K562 (cell line): ENCODE measurements around the gene ZSWIM8.

ENCODE experiments used
- BMI1 ChIP-seq: fragments of 150-350 bp; IDR thresholded peaks from 2 replicates; pipeline ENCODE4 v1.6.1; 2014; ENCODE audit warnings: low read length
- CEBPB ChIP-seq: fragments of 450-650 bp; IDR thresholded peaks from 2 replicates; pipeline ENCODE4 v1.6.1; 2016; ENCODE audit warnings: missing genetic modification characterization, missing compliant biosample characterization
- EZH2 ChIP-seq: IDR thresholded peaks from 2 replicates; pipeline ENCODE4 v1.6.1; 2012; ENCODE audit warnings: low read depth, mild to moderate bottlenecking, inconsistent platforms, low read length, borderline replicate concordance
- NFRKB ChIP-seq: fragments of 450-650 bp; IDR thresholded peaks from 2 replicates; pipeline ENCODE4 v1.6.1; 2016; ENCODE audit warnings: low read depth
- SAP30 ChIP-seq: fragments of 200-600 bp; sonication (generic); IDR thresholded peaks from 2 replicates; pipeline ENCODE4 v1.6.1; 2012; ENCODE audit warnings: borderline replicate concordance, low read depth, mild to moderate bottlenecking, moderate library complexity, low read length, control low read depth, inconsistent platforms; ENCODE audit not compliant: insufficient read depth, poor library complexity, severe bottlenecking
- TF ChIP-seq, protein P1 (sequence below), 2 experiments: fragments of 450-650 bp; formaldehyde crosslinking in 1 of 2; IDR thresholded peaks; 2 replicates each; pipeline versions ENCODE4 v1.4.0 to v1.6.1; 2014 to 2020; ENCODE audit warnings: mild to moderate bottlenecking in 2 of 2, borderline replicate concordance in 1 of 2, low read depth in 1 of 2

DNA sequence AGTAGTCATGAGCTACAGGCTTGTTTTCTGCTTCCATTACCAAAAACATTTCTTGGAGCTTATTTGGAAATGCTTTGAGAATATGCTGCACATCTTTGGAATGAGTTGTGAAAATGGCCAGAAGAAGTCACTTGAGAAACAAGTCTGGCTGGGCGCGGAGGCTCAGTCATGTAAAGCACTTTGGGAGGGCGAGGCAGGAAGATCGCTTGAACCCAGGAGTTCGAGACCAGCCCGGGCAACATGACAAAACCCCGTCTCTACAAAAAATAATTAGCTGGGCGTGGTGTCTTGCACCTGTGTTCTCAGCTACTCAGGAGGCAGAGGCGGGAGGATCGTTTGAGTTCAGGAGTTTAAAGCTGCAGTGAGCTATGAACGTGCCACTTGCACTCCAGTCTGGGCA lies 4.4 kb upstream of the ZSWIM8 start:
- TF ChIP-seq BMI1 (no peak), SAP30 (no peak), EZH2 (no peak), CEBPB (no peak), NFRKB (no peak)
- TF ChIP-seq, protein P1, sequence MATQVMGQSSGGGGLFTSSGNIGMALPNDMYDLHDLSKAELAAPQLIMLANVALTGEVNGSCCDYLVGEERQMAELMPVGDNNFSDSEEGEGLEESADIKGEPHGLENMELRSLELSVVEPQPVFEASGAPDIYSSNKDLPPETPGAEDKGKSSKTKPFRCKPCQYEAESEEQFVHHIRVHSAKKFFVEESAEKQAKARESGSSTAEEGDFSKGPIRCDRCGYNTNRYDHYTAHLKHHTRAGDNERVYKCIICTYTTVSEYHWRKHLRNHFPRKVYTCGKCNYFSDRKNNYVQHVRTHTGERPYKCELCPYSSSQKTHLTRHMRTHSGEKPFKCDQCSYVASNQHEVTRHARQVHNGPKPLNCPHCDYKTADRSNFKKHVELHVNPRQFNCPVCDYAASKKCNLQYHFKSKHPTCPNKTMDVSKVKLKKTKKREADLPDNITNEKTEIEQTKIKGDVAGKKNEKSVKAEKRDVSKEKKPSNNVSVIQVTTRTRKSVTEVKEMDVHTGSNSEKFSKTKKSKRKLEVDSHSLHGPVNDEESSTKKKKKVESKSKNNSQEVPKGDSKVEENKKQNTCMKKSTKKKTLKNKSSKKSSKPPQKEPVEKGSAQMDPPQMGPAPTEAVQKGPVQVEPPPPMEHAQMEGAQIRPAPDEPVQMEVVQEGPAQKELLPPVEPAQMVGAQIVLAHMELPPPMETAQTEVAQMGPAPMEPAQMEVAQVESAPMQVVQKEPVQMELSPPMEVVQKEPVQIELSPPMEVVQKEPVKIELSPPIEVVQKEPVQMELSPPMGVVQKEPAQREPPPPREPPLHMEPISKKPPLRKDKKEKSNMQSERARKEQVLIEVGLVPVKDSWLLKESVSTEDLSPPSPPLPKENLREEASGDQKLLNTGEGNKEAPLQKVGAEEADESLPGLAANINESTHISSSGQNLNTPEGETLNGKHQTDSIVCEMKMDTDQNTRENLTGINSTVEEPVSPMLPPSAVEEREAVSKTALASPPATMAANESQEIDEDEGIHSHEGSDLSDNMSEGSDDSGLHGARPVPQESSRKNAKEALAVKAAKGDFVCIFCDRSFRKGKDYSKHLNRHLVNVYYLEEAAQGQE (IDR thresholded peaks at IDR 0.05; ENCODE audit: borderline replicate concordance), result no peak
- TF ChIP-seq, protein P1 (CRISPR knock-in tag; IDR thresholded peaks at IDR 0.05; ENCODE audit: low read depth), result no peak
